GM18873 (cell line): ENCODE data around the gene NELFB.

Experiments used
- ATAC-seq: cut with Tn5 transposase; IDR thresholded peaks from one replicate; pipeline ENCODE4 v1.9.1; 2021; ENCODE audit warnings: mild to moderate bottlenecking, moderate library complexity, moderate number of reproducible peaks; ENCODE audit not compliant: unreplicated experiment, low FRiP score

NELFB gene

DNA sequence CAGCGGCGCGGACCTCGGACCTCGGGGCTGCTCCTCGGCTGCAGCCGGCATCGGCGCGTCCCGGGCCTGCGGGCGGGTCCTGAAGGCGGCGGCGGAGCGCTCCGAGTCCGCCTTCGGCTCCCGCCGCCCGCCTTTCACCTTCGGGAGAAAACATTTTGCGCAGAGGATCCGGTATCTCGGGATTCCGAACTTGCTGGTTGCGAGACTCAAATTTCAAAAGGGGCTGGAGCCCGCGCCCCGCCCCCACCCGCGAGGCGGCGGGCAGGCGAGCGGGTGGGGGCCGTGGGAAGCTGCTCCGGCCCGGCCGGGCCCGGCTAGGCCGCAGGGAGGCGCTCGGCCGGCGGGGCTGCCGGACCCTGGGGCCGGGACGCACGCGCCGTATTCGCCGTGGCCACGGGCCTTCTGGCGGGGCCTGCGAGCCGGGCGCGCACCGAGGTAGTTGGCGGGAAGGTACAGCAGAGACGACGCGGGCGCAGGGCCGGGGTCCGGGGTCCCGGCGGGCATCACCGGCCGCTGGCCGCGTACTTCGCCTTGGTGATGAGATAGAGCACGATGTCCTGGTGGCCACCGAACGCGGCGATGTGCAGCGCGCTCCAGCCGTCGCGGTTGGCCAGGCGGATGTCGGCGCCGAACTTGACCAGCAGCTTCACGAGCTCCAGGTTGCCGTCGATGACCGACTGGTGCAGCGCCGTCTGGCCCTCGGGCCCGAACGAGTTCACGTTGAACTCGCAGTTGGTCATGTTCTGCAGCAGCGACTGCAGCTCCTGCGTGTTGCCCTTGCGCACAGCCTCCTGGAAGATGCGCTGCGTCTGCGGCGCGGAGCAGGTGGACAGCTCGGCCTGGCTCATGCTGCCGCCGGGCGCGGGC lies 46.2 kb downstream of the NELFB start:
- ATAC-seq: no peak

DNA sequence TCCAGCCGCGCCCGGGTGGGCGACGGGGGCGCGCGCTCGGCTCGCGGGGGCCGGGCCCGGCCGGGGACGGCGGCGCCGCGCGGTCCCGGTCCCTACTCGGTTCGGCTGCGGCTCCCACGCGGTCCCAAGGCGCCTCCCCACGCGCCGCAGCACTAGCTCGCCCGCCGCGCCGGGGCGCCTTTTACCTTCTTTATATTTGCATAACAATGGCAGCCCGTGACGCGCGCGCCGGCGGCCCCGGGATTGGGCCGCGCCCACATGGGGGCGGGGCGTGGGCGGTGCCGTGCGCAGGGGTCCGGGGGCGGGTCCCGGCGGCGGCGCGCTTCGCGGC lies 47.0 kb downstream of the NELFB start, which contains the start of gene NRARP:
Gene NRARP (minus strand): TSS at position 154 of the 331 bp plus-strand sequence. CDS start 343 bp downstream, outside the sequence.
- ATAC-seq: peak; percentile 48

GRCh38 chr9:137302449-137303150 lies 47.5 kb downstream of the NELFB start:
- ATAC-seq: peak; percentile 37

DNA sequence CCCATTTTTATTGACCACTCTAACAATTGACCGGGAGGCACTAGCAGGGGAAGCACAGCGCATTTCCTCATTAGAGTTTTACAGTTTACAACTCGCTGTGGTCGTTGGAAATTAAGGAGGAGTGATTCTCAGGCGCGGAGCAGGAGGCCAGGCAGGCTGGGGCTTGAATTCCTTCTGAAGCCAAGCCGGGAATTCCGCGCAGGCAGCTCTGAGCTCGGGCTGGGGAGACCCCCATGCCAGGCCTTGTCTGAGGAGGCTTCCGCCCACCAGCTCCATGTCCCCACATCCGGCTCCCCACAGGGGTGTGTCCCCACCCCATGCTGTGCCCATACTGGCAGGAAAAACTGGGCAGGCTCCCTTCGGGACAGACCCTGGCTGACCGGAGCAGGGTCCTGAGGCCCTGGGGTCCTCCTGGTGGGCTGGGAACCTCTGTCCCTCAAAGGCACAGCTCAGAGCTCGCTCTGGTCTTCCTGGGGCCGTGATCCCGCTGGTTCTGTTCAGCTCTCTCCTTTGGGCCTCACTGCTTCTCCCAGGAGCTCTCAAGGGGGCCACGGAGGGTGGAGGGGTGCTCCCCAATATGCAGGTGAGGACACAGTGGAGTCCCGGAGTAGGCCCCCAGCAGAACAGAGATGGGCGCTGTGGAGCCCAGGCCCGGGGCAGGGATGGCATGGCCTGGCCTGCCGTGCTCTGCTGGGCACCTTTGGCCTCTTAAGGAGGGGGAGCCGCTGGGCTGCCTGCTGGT lies 48.2 kb downstream of the NELFB start:
- no peak for ATAC-seq

GRCh38 chr9:137303893-137304382 lies 48.8 kb downstream of the NELFB start:
- ATAC-seq: no peak

DNA sequence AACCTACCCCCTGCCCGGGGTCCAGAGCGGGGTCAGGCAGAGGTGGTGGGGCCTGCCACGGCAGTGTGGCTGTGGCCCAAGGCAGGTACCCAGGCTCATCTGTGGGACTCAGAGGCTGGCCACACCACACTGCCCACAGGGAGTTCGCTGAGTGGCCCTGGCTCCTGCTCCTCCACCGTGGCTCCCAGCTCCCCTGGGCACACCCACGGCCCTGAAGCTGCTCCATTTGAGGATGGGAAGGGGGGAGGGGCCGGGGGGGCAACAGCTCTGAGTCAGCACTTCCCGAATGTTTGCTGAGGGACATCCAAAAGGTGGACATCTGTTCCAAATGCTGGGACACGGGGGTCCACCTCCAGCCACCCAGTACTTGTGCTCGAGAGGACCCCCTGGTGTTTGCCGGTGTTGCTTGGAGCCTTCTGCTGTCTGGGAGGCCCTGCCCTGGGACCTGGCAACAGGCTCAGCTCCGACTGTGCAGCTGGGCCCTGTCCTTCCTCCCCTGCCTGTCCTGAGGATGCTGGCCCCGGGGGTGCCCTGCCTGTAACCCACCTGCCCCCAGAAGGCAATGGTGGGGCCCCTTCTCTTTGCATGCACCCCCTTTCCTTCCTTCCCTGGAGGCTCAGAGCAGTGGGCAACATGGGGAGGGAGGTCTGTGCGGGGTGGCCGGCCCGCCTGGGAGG lies 49.4 kb downstream of the NELFB start:
- ATAC-seq: no peak

GRCh38 chr9:137305060-137305797 lies 50.1 kb downstream of the NELFB start:
- no peak for ATAC-seq

- no peak for ATAC-seq
Measured at GRCh38 chr9:137305798-137306065, 50.6 kb downstream of the NELFB start.

GRCh38 chr9:137306066-137306849 lies 51.1 kb downstream of the NELFB start:
- ATAC-seq: no peak

DNA sequence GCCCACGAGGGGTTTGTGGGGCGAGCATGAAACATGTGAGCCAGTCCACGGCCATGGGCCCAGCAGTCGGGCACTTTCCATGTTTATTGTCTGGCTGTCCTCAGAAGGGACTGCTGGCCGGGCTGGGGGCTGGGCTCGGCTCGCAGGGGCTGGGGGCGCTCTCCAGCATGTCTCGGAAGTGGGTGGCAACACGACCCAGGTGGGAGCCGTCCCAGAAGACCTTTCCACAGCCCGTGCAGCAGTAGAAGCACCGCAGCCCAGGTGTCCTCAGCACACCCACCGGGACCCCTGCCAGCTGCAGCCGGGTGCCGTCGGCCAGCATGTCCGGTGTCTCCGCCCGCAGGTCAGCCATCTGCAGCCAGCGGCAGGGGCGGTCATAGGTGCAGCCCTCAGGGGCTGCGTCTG lies 51.7 kb downstream of the NELFB start:
- no peak for ATAC-seq

DNA sequence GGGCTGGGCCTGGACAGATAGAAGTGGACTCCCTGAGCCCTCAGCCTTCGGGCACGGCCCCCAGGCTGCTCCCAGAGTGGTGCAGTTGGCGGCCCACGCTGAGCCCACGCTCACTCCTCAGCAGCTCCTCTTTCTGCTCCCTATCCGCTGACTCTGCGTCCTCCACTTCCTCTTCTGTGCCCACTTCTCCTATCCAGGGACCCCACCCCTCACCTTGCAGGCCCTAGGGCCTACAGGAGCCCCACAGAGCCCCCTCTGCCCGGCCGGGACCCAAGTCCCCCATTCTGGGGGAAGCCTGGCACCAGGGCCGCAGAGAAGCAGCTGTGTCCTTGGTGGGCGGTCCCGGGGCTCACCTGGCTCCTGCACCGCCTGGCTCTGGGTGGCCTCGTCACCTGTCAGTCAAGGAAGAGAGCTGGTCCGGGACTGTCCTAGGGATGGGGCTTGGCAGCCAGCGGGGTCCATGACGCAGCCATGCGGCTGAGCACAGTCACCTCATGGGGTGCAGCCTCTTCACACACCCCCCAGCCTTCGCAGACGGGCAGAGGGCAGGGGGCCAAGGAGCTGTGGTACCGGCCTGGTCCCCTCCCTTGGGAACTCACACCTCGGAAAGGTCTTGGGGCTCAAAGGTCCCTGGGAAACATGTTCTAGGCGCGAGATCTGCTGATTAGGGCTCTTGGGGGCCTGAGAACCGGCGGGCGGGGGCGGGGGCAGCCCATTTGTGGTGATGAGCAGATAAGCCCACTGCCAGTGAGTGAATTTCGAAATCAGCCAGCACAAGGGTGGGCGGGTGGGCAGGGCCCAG lies 52.3 kb downstream of the NELFB start:
- no peak for ATAC-seq

DNA sequence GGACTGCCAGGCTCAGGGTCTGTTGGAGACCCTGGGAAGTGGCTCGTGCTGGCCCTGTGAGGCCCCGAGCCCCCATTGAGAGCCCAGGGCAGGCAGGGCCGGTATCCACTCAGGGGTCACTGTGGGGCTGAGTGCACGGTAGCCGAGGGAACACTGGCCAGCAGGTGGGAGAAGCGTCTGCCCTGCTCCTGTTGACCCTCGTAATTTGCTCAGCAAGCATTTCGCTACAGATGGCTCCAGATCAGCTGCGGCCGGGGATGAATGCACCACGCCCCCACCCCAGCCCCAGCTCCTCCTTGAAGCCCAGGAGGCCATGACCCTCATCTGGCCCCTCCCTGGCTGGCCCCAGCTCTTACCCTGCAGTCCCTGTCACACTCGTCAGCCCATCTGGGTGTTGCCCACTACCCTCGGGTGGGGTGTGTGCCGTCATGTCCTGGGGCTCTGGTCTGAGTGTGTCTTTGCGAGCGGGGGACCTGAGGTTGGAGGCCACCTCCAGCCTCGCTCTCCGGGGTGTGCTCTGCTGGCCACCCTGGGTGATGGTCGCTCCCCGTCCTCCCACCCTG lies 53.0 kb downstream of the NELFB start:
- no peak for ATAC-seq

DNA sequence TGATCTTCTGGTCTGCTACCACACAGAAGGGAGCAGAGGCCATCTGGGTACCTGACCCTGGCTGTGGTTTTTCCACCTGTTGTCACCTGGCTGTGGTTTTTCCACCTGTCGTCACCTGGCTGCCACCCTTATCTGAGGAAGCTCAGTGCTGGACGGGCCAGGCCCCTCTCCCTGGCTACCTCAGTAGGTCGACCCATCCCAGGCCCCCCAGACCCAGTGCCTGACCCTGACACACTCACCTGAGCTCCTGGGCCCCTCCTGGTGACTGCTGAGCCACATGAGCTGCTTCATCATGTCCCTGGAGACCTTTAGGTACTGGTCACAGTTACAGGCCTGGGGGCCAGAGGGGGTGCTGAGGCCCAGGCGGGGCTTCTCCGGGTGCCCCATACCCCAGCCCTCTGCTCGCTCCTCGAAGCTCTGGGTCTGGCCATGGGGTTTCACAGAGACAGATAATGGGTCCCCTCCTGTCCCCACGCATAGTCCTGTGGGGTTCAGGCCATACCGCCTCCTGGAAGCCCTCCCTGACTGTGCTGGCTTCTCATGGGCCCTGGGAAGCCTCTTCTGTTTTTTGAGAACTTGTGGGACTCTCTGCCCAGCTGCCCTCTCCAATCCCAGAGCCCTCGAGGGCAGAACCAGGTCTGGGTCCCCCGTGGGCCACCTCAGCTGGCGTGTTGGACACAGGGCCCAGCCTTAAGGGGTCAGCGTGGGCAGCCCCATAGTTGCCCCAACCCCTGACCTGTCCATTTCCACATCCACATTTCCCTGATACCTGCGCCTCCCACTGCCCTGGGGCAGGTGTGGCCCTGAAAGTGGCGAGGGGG lies 54.5 kb downstream of the NELFB start:
- no peak for ATAC-seq

GRCh38 chr9:137310189-137311052 lies 55.3 kb downstream of the NELFB start:
- no peak for ATAC-seq

DNA sequence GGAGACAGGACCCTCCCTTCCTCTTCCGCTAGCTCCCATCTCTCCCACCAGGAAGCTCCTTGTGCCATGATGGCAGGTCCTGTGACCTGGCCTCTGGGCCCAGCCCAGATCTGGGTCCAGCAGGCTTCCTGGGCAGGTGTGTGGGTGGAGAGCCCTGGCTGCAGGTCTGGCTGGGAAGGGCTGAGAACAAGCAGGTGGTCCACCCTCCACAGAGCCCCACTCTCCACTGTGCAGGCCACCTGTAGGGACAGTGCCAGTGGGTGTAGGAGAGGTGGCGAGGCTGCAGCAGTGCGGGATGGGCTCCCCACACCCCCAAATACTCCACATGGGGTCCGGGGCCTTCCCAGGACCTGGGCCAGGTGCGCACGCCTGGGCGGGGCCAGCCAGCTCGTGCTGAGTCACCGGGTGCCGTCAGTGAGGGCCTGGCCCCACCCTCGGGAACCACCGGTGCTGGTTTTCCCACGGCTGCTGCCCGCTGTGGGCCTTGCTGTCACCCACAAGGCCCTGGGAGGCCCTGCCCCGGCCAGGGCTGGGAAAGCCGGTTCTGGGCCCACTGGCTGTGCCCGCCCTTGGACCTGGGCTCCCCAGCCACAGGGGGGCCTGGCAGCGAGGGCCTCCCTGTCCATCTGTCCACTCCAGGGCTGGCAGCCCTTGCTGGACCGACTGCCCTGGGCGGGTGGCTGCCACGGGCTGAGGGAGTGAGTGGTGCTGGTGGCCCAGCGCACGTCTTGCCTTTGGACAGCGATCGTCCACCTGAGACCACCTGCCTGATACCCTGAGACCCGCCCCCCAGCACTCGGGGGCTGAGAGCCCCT lies 56.3 kb downstream of the NELFB start:
- ATAC-seq: no peak
